Neuronal stem cell (in vitro differentiated cells): ENCODE results near the gene SNX1.
A peak's percentile ranks its signal among the peaks of the same experiment; 100 is the strongest.

Experiments
- DNase-seq: peaks from one replicate; pipeline ENCODE4 v3.0.0-alpha.2; 2013; ENCODE audit warnings: low spot score
- H2AFZ ChIP-seq: one replicate; pipeline ENCODE4 v1.6.1; 2013; ENCODE audit warnings: mild to moderate bottlenecking, low read length, inconsistent platforms
- H2AK5ac ChIP-seq: 2 replicates; pipeline ENCODE4 v1.6.1; 2013; ENCODE audit warnings: low read depth, mild to moderate bottlenecking, inconsistent platforms, low read length, moderate library complexity, mixed read lengths
- H2BK120ac ChIP-seq: 2 replicates; pipeline ENCODE4 v1.6.1; 2013; ENCODE audit warnings: low read depth, mild to moderate bottlenecking, inconsistent platforms, low read length, moderate library complexity, mixed read lengths
- H2BK12ac ChIP-seq: one replicate; pipeline ENCODE4 v1.6.1; 2013; ENCODE audit warnings: low read length, inconsistent platforms
- H2BK15ac ChIP-seq: 2 replicates; pipeline ENCODE4 v1.6.1; 2013; ENCODE audit warnings: mild to moderate bottlenecking, low read length, inconsistent platforms, mixed read lengths
- H2BK5ac ChIP-seq: one replicate; pipeline ENCODE4 v1.6.1; 2013; ENCODE audit warnings: inconsistent platforms, mild to moderate bottlenecking, low read length, moderate library complexity
- H3K14ac ChIP-seq: one replicate; pipeline ENCODE4 v1.6.1; 2013; ENCODE audit warnings: low read length, inconsistent platforms
- H3K18ac ChIP-seq: 2 replicates; pipeline ENCODE4 v1.6.1; 2013; ENCODE audit warnings: low read length, inconsistent platforms
- H3K23ac ChIP-seq: 2 replicates; pipeline ENCODE4 v1.6.1; 2013; ENCODE audit warnings: low read depth, mild to moderate bottlenecking, mixed read lengths, low read length, inconsistent platforms; ENCODE audit not compliant: poor library complexity
- H3K27ac ChIP-seq: replicated peaks from 3 replicates; pipeline ENCODE4 v1.5.1; 2013; ENCODE audit warnings: low read length, inconsistent platforms
- H3K27me3 ChIP-seq, 3 experiments: 2 replicates each; pipeline ENCODE4 v1.6.1; 2013; ENCODE audit warnings: low read length in 3 of 3, mild to moderate bottlenecking in 2 of 3, inconsistent platforms in 1 of 3, low read depth in 1 of 3, mixed read lengths in 1 of 3, moderate library complexity in 1 of 3; ENCODE audit not compliant: control insufficient read depth in 3 of 3, insufficient read depth in 3 of 3
- H3K36me3 ChIP-seq, 2 donors: replicated peaks in 1 of 2; 2 replicates each; pipeline ENCODE4 v1.6.1; 2013; ENCODE audit warnings: low read length in 2 of 2; ENCODE audit not compliant: control insufficient read depth in 2 of 2, insufficient read depth in 2 of 2
- H3K4ac ChIP-seq: 2 replicates; pipeline ENCODE4 v1.6.1; 2013; ENCODE audit warnings: inconsistent platforms, mild to moderate bottlenecking, low read length, moderate library complexity
- H3K4me1 ChIP-seq, 2 donors: 1 replicate in 1 of 2; 2 replicates in 1 of 2; pipeline ENCODE4 v1.6.1; 2013; ENCODE audit warnings: low read length in 2 of 2, low read depth in 1 of 2; ENCODE audit not compliant: control insufficient read depth in 2 of 2, insufficient read depth in 1 of 2
- H3K4me2 ChIP-seq: one replicate; pipeline ENCODE4 v1.6.1; 2013; ENCODE audit warnings: mild to moderate bottlenecking, low read length, inconsistent platforms; ENCODE audit not compliant: insufficient read depth, poor library complexity, severe bottlenecking
- H3K4me3 ChIP-seq, 2 donors: 2 replicates each; pipeline ENCODE4 v1.5.1; 2013; ENCODE audit warnings: low read length in 2 of 2, mild to moderate bottlenecking in 2 of 2, inconsistent platforms in 1 of 2, moderate library complexity in 1 of 2
- H3K79me1 ChIP-seq: one replicate; pipeline ENCODE4 v1.6.1; 2013; ENCODE audit warnings: low read depth, mild to moderate bottlenecking, inconsistent platforms, low read length, moderate library complexity
- H3K9ac ChIP-seq: one replicate; pipeline ENCODE4 v1.6.1; 2013; ENCODE audit warnings: mild to moderate bottlenecking, low read depth, low read length, inconsistent platforms; ENCODE audit not compliant: poor library complexity
- H3K9me3 ChIP-seq, 2 donors: replicated peaks in 1 of 2; 2 replicates each; pipeline versions ENCODE3 to v1.6.1; 2013; ENCODE audit warnings: low read length in 2 of 2, mild to moderate bottlenecking in 2 of 2, inconsistent platforms in 1 of 2, low read depth in 1 of 2, mixed read lengths in 1 of 2, moderate library complexity in 1 of 2; ENCODE audit not compliant: control insufficient read depth in 2 of 2, insufficient read depth in 1 of 2
- H4K8ac ChIP-seq: one replicate; pipeline ENCODE4 v1.6.1; 2013; ENCODE audit warnings: low read depth, mild to moderate bottlenecking, inconsistent platforms, low read length, moderate library complexity
- H4K91ac ChIP-seq: one replicate; pipeline ENCODE4 v1.6.1; 2013; ENCODE audit warnings: low read length, low read depth, mild to moderate bottlenecking, inconsistent platforms; ENCODE audit not compliant: poor library complexity
- WGBS, 2 donors: extraction: QIAGEN DNeasy Blood & Tissue Kit; methylation state at CpG; one replicate each; pipeline ENCODE4 v1.1.7; 2013; ENCODE audit warnings: missing lambda C conversion rate in 2 of 2, mixed read lengths in 1 of 2; ENCODE audit not compliant: insufficient read length in 2 of 2, insufficient replicate concordance in 1 of 2; ENCODE audit errors: extremely low coverage in 2 of 2; 5-methylcytosine and 5-hydroxymethylcytosine counted together

SNX1 gene

DNA sequence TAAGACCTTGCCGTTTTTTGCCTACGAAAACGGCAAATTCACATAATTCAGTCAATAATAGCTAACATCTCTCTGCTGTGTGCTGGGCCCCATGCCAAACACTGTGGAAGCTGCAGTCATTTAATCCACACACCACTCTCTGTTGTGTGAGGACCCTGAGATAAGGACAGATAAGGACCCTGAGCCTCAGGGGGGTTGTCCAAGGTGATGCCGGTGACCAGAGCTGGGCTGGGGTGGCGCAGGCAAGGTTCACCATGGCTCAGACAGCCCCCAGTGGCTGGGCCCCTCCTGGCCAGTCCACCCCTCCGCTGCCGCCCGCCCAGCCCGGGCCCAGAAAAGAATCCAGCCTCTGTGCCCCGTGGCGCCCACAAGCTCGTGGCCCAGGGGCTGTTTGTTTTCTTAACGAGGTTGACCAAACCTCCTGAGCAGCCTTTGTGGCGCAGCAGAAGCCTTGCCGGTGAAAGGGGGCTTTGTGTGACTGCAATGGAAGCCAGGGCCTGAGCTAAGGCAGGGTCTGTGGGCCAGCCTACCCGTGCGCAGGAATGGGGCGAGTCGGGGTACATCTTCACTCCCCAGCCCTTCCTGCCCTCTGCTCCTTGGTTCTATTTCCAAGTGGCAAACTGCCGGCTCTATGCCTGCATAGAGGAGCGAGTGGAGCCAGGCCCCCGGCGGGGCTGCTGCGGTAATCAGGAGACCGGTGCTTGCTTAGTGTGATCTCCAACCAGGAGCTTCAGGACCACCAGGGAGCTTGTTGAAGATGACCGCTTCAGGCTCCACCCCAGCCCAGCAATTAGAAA is 51.3 kb downstream of the SNX1 start:
- Histone ChIP-seq H3K4me1 (peaks cover 0 to 10% of the 10 kb centered on the region in 2 donors), H4K91ac (no peak overlapping the region), H2BK12ac (no peak overlapping the region), H3K4ac (no peak overlapping the region), H3K27ac (peak overlapping the region; percentile 28), H3K14ac (peak overlapping the region; percentile 87), H3K79me1 (no peaks in the 10 kb centered on the region), H3K9ac (no peak overlapping the region), H3K4me3 (no peak overlapping the region), H3K36me3 (peaks cover 9 to 38% of the 10 kb centered on the region in 2 donors), H2AK5ac (no peak overlapping the region), H3K4me2 (no peak overlapping the region), H3K27me3 (peaks cover 4 to 5% (median 5%) of the 10 kb centered on the region in 3 experiments), H2AFZ (no peak overlapping the region), H2BK15ac (no peak overlapping the region), H3K23ac (no peak overlapping the region), H2BK120ac (no peak overlapping the region), H2BK5ac (peak overlapping the region; percentile 48), H4K8ac (peak overlapping the region; percentile 29), H3K9me3 (peaks cover 0 to 2% of the 10 kb centered on the region in 2 donors), H3K18ac (peak overlapping the region; percentile 78)
- WGBS, 2 donors = no CpG with 5 or more reads among the region's 26 CpGs
- no peak for DNase-seq

DNA sequence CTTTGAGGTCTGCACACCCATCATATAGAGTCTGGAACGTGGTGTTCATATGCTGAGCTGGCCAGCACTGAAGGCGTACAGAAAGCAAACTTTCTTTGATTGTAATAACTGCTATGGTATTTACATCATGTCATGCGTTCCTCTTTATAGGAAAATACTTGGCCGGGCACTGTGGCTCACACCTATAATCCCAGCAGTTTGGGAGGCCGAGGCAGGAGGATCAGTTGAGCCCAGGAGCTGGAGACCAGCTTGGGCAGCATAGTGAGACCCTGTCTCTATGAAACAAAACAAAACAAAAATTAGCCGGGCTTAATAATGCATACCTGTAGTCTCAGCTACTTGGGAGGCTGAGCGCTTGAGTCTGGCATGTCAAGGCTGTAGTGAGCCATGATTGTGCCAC is 52.4 kb downstream of the SNX1 start:
- H3K9ac ChIP-seq = no peak overlapping the region
- no peak overlapping the region for H3K18ac ChIP-seq
- H2AK5ac ChIP-seq = no peak overlapping the region
- H3K4ac ChIP-seq = no peak overlapping the region
- H2BK5ac ChIP-seq = no peak overlapping the region
- no peak overlapping the region for H3K4me3 ChIP-seq
- H3K4me1 ChIP-seq = peaks cover 1 to 17% of the 10 kb centered on the region in 2 donors
- H3K14ac ChIP-seq = no peak overlapping the region
- no peaks in the 10 kb centered on the region for H3K79me1 ChIP-seq
- H3K27me3 ChIP-seq = peaks cover 11 to 16% (median 14%) of the 10 kb centered on the region in 3 experiments
- no peak overlapping the region for H2BK120ac ChIP-seq
- peaks cover 0 to 2% of the 10 kb centered on the region in 2 donors for H3K9me3 ChIP-seq
- no peak overlapping the region for H3K27ac ChIP-seq
- no peak overlapping the region for H2BK15ac ChIP-seq
- no CpG with 5 or more reads among the region's 7 CpGs for WGBS, 2 donors
- no peak for DNase-seq
- no peak overlapping the region for H2BK12ac ChIP-seq
- H4K8ac ChIP-seq = no peak overlapping the region
- H3K23ac ChIP-seq = no peak overlapping the region
- H2AFZ ChIP-seq = no peak overlapping the region
- no peak overlapping the region for H3K4me2 ChIP-seq
- H4K91ac ChIP-seq = no peak overlapping the region
- peaks cover 9 to 28% of the 10 kb centered on the region in 2 donors for H3K36me3 ChIP-seq

DNA sequence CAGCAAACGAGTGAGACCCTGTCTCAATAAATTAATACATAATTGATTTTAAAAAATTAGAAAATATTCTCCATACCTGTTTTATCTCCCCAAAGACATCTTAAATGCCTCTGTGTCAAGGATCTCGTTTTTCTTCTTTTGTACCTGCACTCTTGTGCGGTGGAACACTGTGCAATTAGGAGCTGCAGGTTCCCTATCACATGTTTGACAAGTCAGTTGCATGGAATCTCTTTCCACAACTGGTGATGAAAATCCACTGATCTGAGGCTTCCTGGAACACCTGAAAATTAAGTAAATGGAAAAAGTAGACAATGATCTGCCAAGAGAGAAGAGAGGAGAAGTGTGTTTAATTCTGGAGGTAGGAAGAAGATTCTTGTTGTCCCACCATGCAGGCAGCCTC is 52.8 kb downstream of the SNX1 start:
- H3K4ac ChIP-seq = no peak overlapping the region
- no peaks in the 10 kb centered on the region for H3K79me1 ChIP-seq
- H3K36me3 ChIP-seq = peaks cover 7 to 24% of the 10 kb centered on the region in 2 donors
- no peak overlapping the region for H2AK5ac ChIP-seq
- DNase-seq = no peak
- H3K4me3 ChIP-seq = no peak overlapping the region
- no peak overlapping the region for H4K8ac ChIP-seq
- peaks cover 11 to 18% (median 14%) of the 10 kb centered on the region in 3 experiments for H3K27me3 ChIP-seq
- no CpG with 5 or more reads among the region's 3 CpGs for WGBS, 2 donors
- H4K91ac ChIP-seq = no peak overlapping the region
- no peak overlapping the region for H3K9ac ChIP-seq
- H3K9me3 ChIP-seq = peaks cover 0 to 2% of the 10 kb centered on the region in 2 donors
- H2BK120ac ChIP-seq = no peak overlapping the region
- H2AFZ ChIP-seq = no peak overlapping the region
- H2BK15ac ChIP-seq = no peak overlapping the region
- no peak overlapping the region for H2BK5ac ChIP-seq
- H3K18ac ChIP-seq = no peak overlapping the region
- H3K4me2 ChIP-seq = no peak overlapping the region
- H2BK12ac ChIP-seq = no peak overlapping the region
- H3K23ac ChIP-seq = no peak overlapping the region
- no peak overlapping the region for H3K14ac ChIP-seq
- peaks cover 4 to 19% of the 10 kb centered on the region in 2 donors for H3K4me1 ChIP-seq
- no peak overlapping the region for H3K27ac ChIP-seq

DNA sequence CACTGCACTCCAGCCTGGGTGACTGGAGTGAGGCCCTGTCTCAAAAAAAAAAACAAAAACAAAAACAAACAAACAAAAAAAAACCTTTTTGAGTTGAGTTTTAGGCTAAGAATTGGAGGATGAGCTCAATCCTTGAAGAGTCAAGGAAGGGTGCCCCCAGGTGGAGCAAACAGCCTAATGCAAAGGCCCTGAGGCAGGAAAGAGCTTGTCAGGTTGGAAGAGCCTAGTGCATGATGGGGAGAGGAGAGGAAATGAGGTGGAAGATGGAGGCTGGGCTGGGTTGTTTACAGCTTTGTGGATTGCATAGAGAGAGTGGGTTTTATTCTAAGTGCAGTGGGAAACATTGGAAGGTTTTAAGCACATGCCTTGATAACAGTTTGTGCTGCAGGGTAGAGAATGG is 53.6 kb downstream of the SNX1 start:
- Histone ChIP-seq H3K9me3 (peaks cover 0 to 2% of the 10 kb centered on the region in 2 donors), H3K4ac (no peak overlapping the region), H3K14ac (no peak overlapping the region), H3K27me3 (peaks cover 11 to 18% (median 14%) of the 10 kb centered on the region in 3 experiments), H4K91ac (no peak overlapping the region), H2BK5ac (no peak overlapping the region), H3K27ac (no peak overlapping the region), H2BK15ac (no peak overlapping the region), H2BK12ac (no peak overlapping the region), H3K9ac (no peak overlapping the region), H4K8ac (no peak overlapping the region), H3K4me1 (peaks cover 4 to 19% of the 10 kb centered on the region in 2 donors), H2AFZ (no peak overlapping the region), H2AK5ac (no peak overlapping the region), H3K23ac (no peak overlapping the region), H3K36me3 (peaks cover 8 to 21% of the 10 kb centered on the region in 2 donors), H3K4me2 (no peak overlapping the region), H2BK120ac (no peak overlapping the region), H3K4me3 (no peak overlapping the region), H3K18ac (no peak overlapping the region), H3K79me1 (no peaks in the 10 kb centered on the region)
- no peak for DNase-seq
